Mucosa of descending colon (tissue), 3 donors: Measurements from ENCODE around the gene ALG11. TPM values are rescaled to one million over a fixed set of nuclear protein-coding genes. Genes with fewer than 3 reads are reported as not detected.
"Not testable (repeated sequence)": the region's sequence is repeated elsewhere in the genome, so short reads cannot be mapped to it uniquely, and the experiment has no call there.

Experiments used
- ATAC-seq: fragments of 200-7000 bp; cut with Tn5 transposase; one replicate; pipeline ENCODE4 v1.9.1; 2020; ENCODE audit warnings: mild to moderate bottlenecking, moderate library complexity
- DNase-seq, 3 donors: peaks; one replicate each; pipeline ENCODE4 v3.0.0-alpha.2; 2020
- H3K36me3 ChIP-seq: fragments of 200-600 bp; one replicate; pipeline ENCODE4 v1.8.0; 2021; ENCODE audit warnings: low read depth, mild to moderate bottlenecking
- H3K4me1 ChIP-seq: fragments of 200-600 bp; one replicate; pipeline ENCODE4 v1.8.0; 2021; ENCODE audit warnings: low read depth, mild to moderate bottlenecking
- H3K4me3 ChIP-seq: fragments of 200-600 bp; one replicate; pipeline ENCODE4 v1.8.0; 2021; ENCODE audit warnings: mild to moderate bottlenecking
- H3K9me3 ChIP-seq: fragments of 200-600 bp; one replicate; pipeline ENCODE4 v1.8.0; 2021; ENCODE audit warnings: mild to moderate bottlenecking
- intact Hi-C, 2 donors: fragments of 100-400 bp; cut with DNase I in 1 of 2; cut with micrococcal nuclease in 1 of 2; formaldehyde crosslinking; loops; one replicate each; pipeline versions ENCODE4 v1.11.0 to v1.11.1; 2022; cut with DNase I, micrococcal nuclease
- total RNA-seq, 3 donors: library from RNA; stranded (reverse); fragmentation: NEBNext Ultra II Directional in 2 of 3; extraction: Animal tissue kit (Norgen Biotek cat#: 25700) in 2 of 3; gene quantifications; one replicate each; pipeline versions ENCODE4 v1.2.1 to v1.2.4, GENCODE V29; 2021 to 2023
- TF ChIP-seq, protein P1 (sequence below): fragments of 200-600 bp; IDR thresholded peaks from one replicate; pipeline ENCODE4 v1.8.0; 2022; ENCODE audit warnings: antibody characterized with exemption, mild to moderate bottlenecking
- donor health status: DM: no; HTN: no; CAD: no; lungs with moderate emphysema.
- donor health status: DM: no; HTN: no; CAD: no.
- donor health status: DM: no; HTN: yes; CAD: no.

Gene ALG11
- total RNA-seq, 3 donors from 2014 or later: 34.3 to 43.3 (median 38.6) TPM

GRCh38 chr13:51978796-51979556 lies 33.2 kb upstream of the ALG11 start:
- Histone ChIP-seq H3K4me3 (no peak overlapping the region), H3K4me1 (no peaks in the 10 kb centered on the region), H3K36me3 (no peaks in the 10 kb centered on the region), H3K9me3 (no peaks in the 10 kb centered on the region)
- DNase-seq (peak in 1 of 3 donors; percentile 63), ATAC-seq (peak; percentile 99)
- TF ChIP-seq, protein P1, sequence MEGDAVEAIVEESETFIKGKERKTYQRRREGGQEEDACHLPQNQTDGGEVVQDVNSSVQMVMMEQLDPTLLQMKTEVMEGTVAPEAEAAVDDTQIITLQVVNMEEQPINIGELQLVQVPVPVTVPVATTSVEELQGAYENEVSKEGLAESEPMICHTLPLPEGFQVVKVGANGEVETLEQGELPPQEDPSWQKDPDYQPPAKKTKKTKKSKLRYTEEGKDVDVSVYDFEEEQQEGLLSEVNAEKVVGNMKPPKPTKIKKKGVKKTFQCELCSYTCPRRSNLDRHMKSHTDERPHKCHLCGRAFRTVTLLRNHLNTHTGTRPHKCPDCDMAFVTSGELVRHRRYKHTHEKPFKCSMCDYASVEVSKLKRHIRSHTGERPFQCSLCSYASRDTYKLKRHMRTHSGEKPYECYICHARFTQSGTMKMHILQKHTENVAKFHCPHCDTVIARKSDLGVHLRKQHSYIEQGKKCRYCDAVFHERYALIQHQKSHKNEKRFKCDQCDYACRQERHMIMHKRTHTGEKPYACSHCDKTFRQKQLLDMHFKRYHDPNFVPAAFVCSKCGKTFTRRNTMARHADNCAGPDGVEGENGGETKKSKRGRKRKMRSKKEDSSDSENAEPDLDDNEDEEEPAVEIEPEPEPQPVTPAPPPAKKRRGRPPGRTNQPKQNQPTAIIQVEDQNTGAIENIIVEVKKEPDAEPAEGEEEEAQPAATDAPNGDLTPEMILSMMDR: no peak
- intact Hi-C loops: no loop called here

GRCh38 chr13:51980908-51981307 lies 31.3 kb upstream of the ALG11 start:
- no peaks in the 10 kb centered on the region for H3K9me3 ChIP-seq
- no peak overlapping the region for H3K4me3 ChIP-seq
- H3K4me1 ChIP-seq: no peaks in the 10 kb centered on the region
- ATAC-seq (no peak), DNase-seq (no peak)
- TF ChIP-seq, protein P1: no peak
- H3K36me3 ChIP-seq: no peaks in the 10 kb centered on the region
- intact Hi-C loops: no loop called here

GRCh38 chr13:51981355-51981754 lies 30.8 kb upstream of the ALG11 start:
- Histone ChIP-seq H3K4me1 (no peaks in the 10 kb centered on the region), H3K9me3 (no peaks in the 10 kb centered on the region), H3K4me3 (no peak overlapping the region), H3K36me3 (no peaks in the 10 kb centered on the region)
- no peak for ATAC-seq
- TF ChIP-seq, protein P1: no peak
- intact Hi-C loops: no loop called here
- DNase-seq: no peak

DNA sequence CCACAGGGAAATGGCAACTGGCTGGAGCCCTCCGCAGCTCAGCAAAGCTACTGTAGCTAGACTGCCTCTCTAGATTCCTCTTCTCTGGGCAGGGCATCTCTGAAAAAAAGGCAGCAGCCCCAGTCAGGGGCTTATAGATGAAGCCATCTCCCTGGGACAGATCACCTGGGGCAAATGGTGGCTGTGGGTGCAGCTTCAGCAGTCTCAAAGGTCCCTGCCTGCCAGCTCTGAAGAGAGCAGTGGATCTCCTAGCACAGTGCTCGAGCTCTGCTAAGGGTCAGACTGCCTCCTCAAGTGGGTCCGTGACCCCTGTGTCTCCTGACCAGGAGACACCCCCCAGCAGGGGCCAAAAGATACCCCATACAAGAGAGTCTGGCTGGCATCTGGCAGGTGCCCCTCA lies 28.9 kb upstream of the ALG11 start:
- DNase-seq, H3K9me3 ChIP-seq, intact Hi-C loops, H3K4me1 ChIP-seq, H3K36me3 ChIP-seq, H3K4me3 ChIP-seq, ATAC-seq: not testable (repeated sequence)

DNA sequence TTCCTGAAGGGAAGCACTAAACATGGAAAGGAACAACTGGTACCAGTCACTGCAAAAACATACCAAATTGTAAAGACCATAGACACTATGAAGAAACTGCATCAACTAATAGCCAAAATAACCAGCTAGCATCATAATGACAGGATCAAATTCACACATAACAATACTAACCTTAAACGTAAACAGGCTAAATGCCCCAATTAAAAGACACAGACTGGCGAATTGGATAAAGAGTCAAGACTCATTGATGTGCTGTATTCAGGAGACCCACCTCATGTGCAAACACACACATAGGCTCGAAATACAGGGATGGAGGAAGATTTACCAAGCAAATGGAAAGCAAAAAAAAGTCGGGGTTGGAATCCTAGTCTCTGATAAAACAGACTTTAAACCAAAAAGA lies 27.3 kb upstream of the ALG11 start:
- H3K36me3 ChIP-seq, intact Hi-C loops, H3K4me1 ChIP-seq, H3K9me3 ChIP-seq, H3K4me3 ChIP-seq, ATAC-seq, DNase-seq: not testable (repeated sequence)

DNA sequence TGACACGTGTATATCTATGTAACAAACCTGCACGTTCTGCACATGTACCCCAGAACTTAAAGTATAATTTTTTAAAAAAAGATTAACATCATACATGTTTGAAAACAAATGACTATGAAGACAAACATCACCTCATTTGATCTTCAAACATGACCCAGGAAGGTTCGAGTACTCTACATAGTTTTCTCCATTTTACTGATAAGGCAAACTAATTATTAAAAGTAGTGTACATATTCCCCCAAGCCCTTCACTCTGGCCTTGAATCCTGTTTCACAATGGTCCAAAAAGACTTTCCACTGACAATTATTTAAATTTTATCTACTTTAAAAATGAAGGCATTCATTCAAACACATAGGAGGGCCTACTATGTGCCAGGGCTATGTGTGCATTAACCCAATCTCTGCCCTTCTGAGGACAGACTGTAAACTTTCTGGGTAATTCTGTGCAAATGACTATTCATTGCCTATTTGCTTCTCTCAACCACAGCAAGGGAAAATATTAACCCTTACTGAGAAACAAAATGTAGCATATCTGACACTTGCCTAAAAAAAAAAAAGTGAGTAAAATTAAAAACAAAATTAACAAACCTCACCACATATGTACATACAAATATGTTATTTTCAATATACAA lies 23.1 kb upstream of the ALG11 start:
- DNase-seq (no peak), ATAC-seq (no peak)
- TF ChIP-seq, protein P1: no peak
- intact Hi-C loops: no loop called here
- no peaks in the 10 kb centered on the region for H3K36me3 ChIP-seq
- no peak overlapping the region for H3K4me3 ChIP-seq
- H3K9me3 ChIP-seq: no peaks in the 10 kb centered on the region
- no peaks in the 10 kb centered on the region for H3K4me1 ChIP-seq
